H1 (cell line): ENCODE data around the gene GATA5. TPM values are rescaled to one million over a fixed set of nuclear protein-coding genes. Genes with fewer than 3 reads are reported as not detected.

Experiments
- CTCF ChIA-PET: fragments of 300-600 bp; sonication (Branson Sonifier 250); formaldehyde crosslinking; loops from one replicate; lab custom pipeline; 2021; ENCODE audit not compliant: partially characterized antibody; lab: Charles Lee
- POLR2A ChIA-PET: fragments of 300-600 bp; sonication (Branson Sonifier 250); formaldehyde crosslinking; loops from one replicate; lab custom pipeline; 2021; ENCODE audit warnings: inconsistent platforms; ENCODE audit not compliant: partially characterized antibody; lab: Charles Lee
- DNase-seq, 2 experiments: peaks; one replicate each; pipeline versions ENCODE4 v3.0.0 to v3.0.0-alpha.2; 2010 to 2022; ENCODE audit warnings: low spot score in 2 of 2, low read depth in 1 of 2, mixed read lengths in 1 of 2
- FAIRE-seq: peaks from 2 replicates; lab custom pipeline; 2011; peaks lifted over from hg19 to GRCh38; lab: Jason Lieb, UNC
- H2AFZ ChIP-seq: 2 replicates; pipeline ENCODE4 v1.8.1; 2012; ENCODE audit warnings: low read length, inconsistent platforms
- H2AK5ac ChIP-seq: 2 replicates; pipeline ENCODE4 v1.6.1; 2013; ENCODE audit warnings: low read depth, low read length
- H2BK120ac ChIP-seq: replicated peaks from 2 replicates; pipeline ENCODE3; 2013; ENCODE audit warnings: low read depth, low read length, inconsistent platforms
- H2BK12ac ChIP-seq: 2 replicates; pipeline ENCODE4 v1.6.1; 2013; ENCODE audit warnings: low read depth, low read length
- H2BK15ac ChIP-seq: 2 replicates; pipeline ENCODE4 v1.6.1; 2013; ENCODE audit warnings: low read length
- H2BK20ac ChIP-seq: 2 replicates; pipeline ENCODE4 v1.6.1; 2013; ENCODE audit warnings: low read length
- H2BK5ac ChIP-seq: 2 replicates; pipeline ENCODE4 v1.6.1; 2013; ENCODE audit warnings: low read depth, low read length
- H3K14ac ChIP-seq: 2 replicates; pipeline ENCODE4 v1.6.1; 2013; ENCODE audit warnings: inconsistent platforms; ENCODE audit not compliant: insufficient read length
- H3K18ac ChIP-seq: 2 replicates; pipeline ENCODE4 v1.6.1; 2013; ENCODE audit warnings: low read length; ENCODE audit errors: extremely low read depth
- H3K23ac ChIP-seq: 2 replicates; pipeline ENCODE4 v1.6.1; 2013; ENCODE audit warnings: inconsistent platforms; ENCODE audit not compliant: insufficient read length
- H3K23me2 ChIP-seq: 2 replicates; pipeline ENCODE4 v1.6.1; 2013; ENCODE audit warnings: low read depth, low read length
- H3K27ac ChIP-seq: 2 replicates; pipeline ENCODE4 v1.6.1; 2011; ENCODE audit warnings: low read depth, low read length, inconsistent platforms
- H3K27me3 ChIP-seq, 4 experiments: replicated peaks in 1 of 4; 1 replicate in 1 of 4; 2 replicates in 3 of 4; pipeline versions ENCODE4 v1.6.1 to v1.8.1; 2011 to 2013; ENCODE audit warnings: low read length in 3 of 4, mild to moderate bottlenecking in 3 of 4, inconsistent platforms in 2 of 4, mixed read lengths in 2 of 4, moderate library complexity in 1 of 4; ENCODE audit not compliant: control insufficient read depth in 3 of 4, insufficient read depth in 3 of 4; ENCODE audit errors: extremely low read depth in 1 of 4
- H3K36me3 ChIP-seq, 4 experiments: 2 replicates each; pipeline versions ENCODE4 v1.6.1 to v1.8.1; 2011 to 2013; ENCODE audit warnings: mild to moderate bottlenecking in 4 of 4, low read length in 3 of 4, moderate library complexity in 2 of 4, control low read depth in 1 of 4, inconsistent platforms in 1 of 4; ENCODE audit not compliant: insufficient read depth in 4 of 4, control insufficient read depth in 2 of 4
- H3K4ac ChIP-seq: replicated peaks from 2 replicates; pipeline ENCODE3; 2013; ENCODE audit warnings: low read length, low read depth, mixed read lengths, inconsistent platforms; ENCODE audit not compliant: insufficient read length
- H3K4me1 ChIP-seq, 4 experiments: replicated peaks in 1 of 4; 1 replicate in 1 of 4; 2 replicates in 3 of 4; pipeline versions ENCODE4 v1.6.1 to v1.8.1; 2011 to 2013; ENCODE audit warnings: low read length in 3 of 4, inconsistent platforms in 2 of 4, mixed read lengths in 1 of 4; ENCODE audit not compliant: insufficient read depth in 4 of 4, control insufficient read depth in 3 of 4
- H3K4me2 ChIP-seq, 2 experiments: 2 replicates each; pipeline versions ENCODE4 v1.6.1 to v1.8.1; 2011 to 2013; ENCODE audit warnings: low read depth in 2 of 2, low read length in 2 of 2, control low read depth in 1 of 2, inconsistent platforms in 1 of 2, mild to moderate bottlenecking in 1 of 2; ENCODE audit not compliant: insufficient read depth in 1 of 2
- H3K4me3 ChIP-seq, 4 experiments: fragments of 200-600, 300-600 bp in 1 of 4; sonication (generic), shearing (Covaris generic), sonication (Bioruptor Twin) in 1 of 4; 2 replicates each; pipeline versions ENCODE4 v1.5.1 to v1.8.1; 2011 to 2016; ENCODE audit warnings: low read length in 4 of 4, low read depth in 3 of 4, control low read depth in 2 of 4, inconsistent platforms in 2 of 4, mild to moderate bottlenecking in 2 of 4, mixed read lengths in 1 of 4, moderate library complexity in 1 of 4; ENCODE audit not compliant: insufficient read depth in 2 of 4; ENCODE audit errors: extremely low read depth in 1 of 4
- H3K56ac ChIP-seq: replicated peaks from 2 replicates; pipeline ENCODE3; 2013; ENCODE audit warnings: low read depth, mild to moderate bottlenecking, mixed read lengths, low read length, inconsistent platforms; ENCODE audit not compliant: insufficient read length
- H3K79me1 ChIP-seq: 2 replicates; pipeline ENCODE4 v1.6.1; 2013; ENCODE audit warnings: low read depth, low read length, control low read depth
- H3K79me2 ChIP-seq, 2 experiments: 2 replicates each; pipeline versions ENCODE4 v1.6.1 to v1.8.1; 2012 to 2013; ENCODE audit warnings: low read length in 2 of 2, mild to moderate bottlenecking in 2 of 2, inconsistent platforms in 1 of 2; ENCODE audit not compliant: insufficient read depth in 2 of 2, control insufficient read depth in 1 of 2
- H3K9ac ChIP-seq, 4 experiments: replicated peaks in 1 of 4; 1 replicate in 1 of 4; 2 replicates in 3 of 4; pipeline versions ENCODE4 v1.6.1 to v1.8.1; 2011 to 2013; ENCODE audit warnings: low read depth in 3 of 4, low read length in 3 of 4, control low read depth in 2 of 4, mild to moderate bottlenecking in 2 of 4, moderate library complexity in 2 of 4, inconsistent platforms in 1 of 4; ENCODE audit errors: extremely low read depth in 1 of 4
- H3K9me3 ChIP-seq, 2 experiments: 2 replicates each; pipeline versions ENCODE4 v1.6.1 to v1.8.1; 2012 to 2013; ENCODE audit warnings: mild to moderate bottlenecking in 2 of 2, moderate library complexity in 2 of 2, control low read depth in 1 of 2, inconsistent platforms in 1 of 2, low read depth in 1 of 2, low read length in 1 of 2, mixed read lengths in 1 of 2; ENCODE audit not compliant: insufficient read depth in 2 of 2
- H4K20me1 ChIP-seq, 2 experiments: replicated peaks in 1 of 2; 2 replicates each; pipeline versions ENCODE3 to v1.8.1; 2011 to 2013; ENCODE audit warnings: inconsistent platforms in 2 of 2, low read length in 2 of 2, mild to moderate bottlenecking in 1 of 2; ENCODE audit not compliant: insufficient read depth in 2 of 2, control insufficient read depth in 1 of 2
- H4K5ac ChIP-seq: 2 replicates; pipeline ENCODE4 v1.6.1; 2013; ENCODE audit warnings: low read length, low read depth, mixed read lengths, inconsistent platforms; ENCODE audit not compliant: insufficient read length
- H4K8ac ChIP-seq: 2 replicates; pipeline ENCODE4 v1.8.0; 2013; ENCODE audit warnings: mild to moderate bottlenecking, moderate library complexity, low read length, inconsistent platforms; ENCODE audit not compliant: insufficient read depth; ENCODE audit errors: extremely low read depth
- H4K91ac ChIP-seq: replicated peaks from 2 replicates; pipeline ENCODE3; 2013; ENCODE audit warnings: low read length, mixed read lengths, inconsistent platforms; ENCODE audit not compliant: insufficient read length
- E2F6 ChIP-seq: IDR thresholded peaks from 2 replicates; pipeline ENCODE4 v1.6.1; 2012; ENCODE audit warnings: inconsistent platforms
- EZH2 ChIP-seq: fragments of 200-600 bp; sonication (generic); IDR thresholded peaks from 2 replicates; pipeline ENCODE4 v1.7.1; 2012; ENCODE audit warnings: low read depth, mild to moderate bottlenecking, moderate library complexity, low read length, inconsistent platforms; ENCODE audit not compliant: severe bottlenecking
- NANOG ChIP-seq: IDR thresholded peaks from 2 replicates; pipeline ENCODE4 v1.6.1; 2011; ENCODE audit warnings: low read length, low read depth, mild to moderate bottlenecking, inconsistent platforms; ENCODE audit not compliant: insufficient read depth, poor library complexity, severe bottlenecking
- RAD21 ChIP-seq, 2 experiments: IDR thresholded peaks in 1 of 2; conservative IDR thresholded peaks in 1 of 2; 2 replicates each; pipeline ENCODE4 v1.6.1; 2011; ENCODE audit warnings: low read depth in 2 of 2, low read length in 2 of 2, improper control_type of control experiment in 1 of 2, inconsistent platforms in 1 of 2, mild to moderate bottlenecking in 1 of 2, moderate library complexity in 1 of 2
- RBBP5 ChIP-seq: IDR thresholded peaks from 2 replicates; pipeline ENCODE4 v1.7.1; 2012; ENCODE audit warnings: low read depth, mild to moderate bottlenecking, inconsistent platforms, low read length, moderate library complexity, borderline replicate concordance
- RFX5 ChIP-seq: IDR thresholded peaks from 2 replicates; pipeline ENCODE4 v1.6.1; 2011; ENCODE audit warnings: low read depth, low read length, improper control_type of control experiment, borderline replicate concordance
- RXRA ChIP-seq: IDR thresholded peaks from 2 replicates; pipeline ENCODE4 v1.6.1; 2011; ENCODE audit warnings: low read depth, mild to moderate bottlenecking, low read length, moderate library complexity; ENCODE audit not compliant: insufficient read depth
- TAF7 ChIP-seq: optimal IDR thresholded peaks from 2 replicates; pipeline ENCODE3; 2011; ENCODE audit warnings: low read depth, mild to moderate bottlenecking, inconsistent platforms, low read length, moderate library complexity, borderline replicate concordance
- TEAD4 ChIP-seq: IDR thresholded peaks from 2 replicates; pipeline ENCODE4 v1.6.1; 2012; ENCODE audit warnings: low read depth, low read length, inconsistent platforms, mixed read lengths
- WGBS, 2 experiments: shearing (Covaris generic) in 1 of 2; methylation state at CpG; one replicate each; pipeline versions ENCODE4 v1.1.6 to v1.1.7; 2013 to 2015; ENCODE audit warnings: low lambda C conversion rate in 2 of 2, mixed read lengths in 2 of 2, inconsistent platforms in 1 of 2, low coverage in 1 of 2, missing lambda C conversion rate in 1 of 2; ENCODE audit not compliant: insufficient replicate concordance in 2 of 2, insufficient coverage in 1 of 2, insufficient read length in 1 of 2; ENCODE audit errors: extremely low coverage in 1 of 2, missing lambda C conversion rate in 1 of 2; 5-methylcytosine and 5-hydroxymethylcytosine counted together
- polyA plus RNA-seq, 7 experiments: library from polyadenylated mRNA; depleted of rRNA in 3 of 7; stranded (reverse) in 5 of 7; unstranded in 2 of 7; fragments of >200 nt in 5 of 7; fragments of 200-250 nt in 2 of 7; gene quantifications; 1 replicate in 5 of 7; 2 replicates in 1 of 7; 4 replicates in 1 of 7; pipeline versions ENCODE4 v1.2.1 to v1.2.3, GENCODE V29; 2011 to 2013; ENCODE audit warnings: missing spikeins in 2 of 7, mixed read lengths in 2 of 7
- total RNA-seq: library from RNA; stranded (reverse); fragmentation: NEBNext Ultra II Directional; extraction: Animal tissue kit (Norgen Biotek cat#: 25700); gene quantifications from 2 replicates; pipeline ENCODE4 v1.2.1, GENCODE V29; 2021

Gene GATA5
- total and polyA plus RNA-seq, 2 of the 8 experiments (the other 6 are each of a cell fraction or from before 2014, with no cell fraction given): 0.08 to 0.11 TPM

- no peak overlapping the region for H2BK12ac ChIP-seq
- peaks cover 61 to 73% (median 72%) of the 10 kb centered on the region in 4 experiments for H3K27me3 ChIP-seq
- no peak overlapping the region for H4K8ac ChIP-seq
- H3K36me3 ChIP-seq: peaks cover 0 to 7% (median 0%) of the 10 kb centered on the region in 4 experiments; a peak in 1 of 8 replicates
- no peak overlapping the region for H3K23ac ChIP-seq
- no peaks in the 10 kb centered on the region for H3K79me2 ChIP-seq
- H4K20me1 ChIP-seq: peaks cover 3 to 4% of the 10 kb centered on the region in 2 experiments
- H3K23me2 ChIP-seq: peaks cover 21% of the 10 kb centered on the region; the same call in 1 of the 2 replicates
- H3K56ac ChIP-seq: no peak overlapping the region
- H4K91ac ChIP-seq: no peak overlapping the region
- H2BK20ac ChIP-seq: no peak overlapping the region
- DNase-seq (peak in 1 of 2 experiments; percentile 80), FAIRE-seq (no peak)
- no peak overlapping the region for H4K5ac ChIP-seq
- H2AFZ ChIP-seq: peak overlapping the region; percentile 40; the same call in 1 of the 2 replicates
- H3K4ac ChIP-seq: no peak overlapping the region
- H2BK15ac ChIP-seq: no peak overlapping the region
- peak overlapping the region; percentile 24; the same call in 1 of the 2 replicates for H2AK5ac ChIP-seq
- H3K79me1 ChIP-seq: no peaks in the 10 kb centered on the region
- no peak overlapping the region for H3K18ac ChIP-seq
- ChIA-PET CTCF (interaction anchor here (1.3 to 1.7 kb wide), 2 partner anchors 25 to 33 kb away, joined by 3 read pairs; no protein-coding TSS in a partner anchor), POLR2A (no interaction called here)
- peaks cover 0 to 19% (median 9%) of the 10 kb centered on the region in 4 experiments; a peak in 6 of 7 replicates for H3K4me1 ChIP-seq
- H3K4me3 ChIP-seq: peak overlapping the region; percentile 14 to 63 (median 22); a peak in 6 of 8 replicates
- H3K27ac ChIP-seq: no peak overlapping the region
- H3K9me3 ChIP-seq: no peaks in the 10 kb centered on the region
- H2BK120ac ChIP-seq: no peak overlapping the region
- H3K4me2 ChIP-seq: peak overlapping the region; percentile 69 to 86
- H3K14ac ChIP-seq: no peak overlapping the region
- 4% methylated on average over 61 of the region's 93 CpGs; no CpG with 5 or more reads in 1 of the 2 experiments for WGBS, 2 experiments
- H2BK5ac ChIP-seq: no peak overlapping the region
- H3K9ac ChIP-seq: no peak overlapping the region
- TF ChIP-seq EZH2: peak; percentile 100
- no peak for TF ChIP-seq RAD21 (IDR thresholded peaks at IDR 0.05 in 1 of 2, conservative IDR thresholded peaks at IDR 0.05 in 1 of 2; ENCODE audit: low read depth in 2 of 2, low read length in 2 of 2)
- TF ChIP-seq TEAD4: no peak
- TF ChIP-seq RXRA: no peak
- TF ChIP-seq E2F6: 0 out of 2 replicates have a peak, but pooled peaks have one; percentile 31
- TF ChIP-seq TAF7: no peak
- no peak for TF ChIP-seq NANOG
- TF ChIP-seq RBBP5: peak; percentile 72; the same call in 1 of the 2 replicates
- no peak for TF ChIP-seq RFX5
Observed at GRCh38 chr20:62475027-62475771, 596 bp downstream of the GATA5 start.
